Measurements from ENCODE around the gene RHOT2.

RHOT2 gene

GRCh38 chr16:702341-702740 lies 34.4 kb downstream of the RHOT2 start:
- DNase-seq, result no peak

- no peak for DNase-seq
These were observed 35.5 kb downstream of the RHOT2 start for GRCh38 chr16:703406-703805.

GRCh38 chr16:704047-704446 lies 36.1 kb downstream of the RHOT2 start:
- no peak for DNase-seq

GRCh38 chr16:704552-705380 lies 36.8 kb downstream of the RHOT2 start:
- DNase-seq, result peak; percentile 59

- peak; percentile 88 for DNase-seq
These were observed 37.7 kb downstream of the RHOT2 start, which contains the start of gene FBXL16 for GRCh38 chr16:705431-706188. Gene FBXL16 (minus strand): TSS chr16:705801. CDS start chr16:697405, 8,396 bp downstream.

- DNase-seq, result peak; percentile 66
These were observed 38.5 kb downstream of the RHOT2 start for GRCh38 chr16:706189-707061.

GRCh38 chr16:707062-707538 lies 39.2 kb downstream of the RHOT2 start:
- DNase-seq, result peak; percentile 89

- no peak for DNase-seq
These were observed 40.1 kb downstream of the RHOT2 start for GRCh38 chr16:708019-708418.

- DNase-seq, result no peak
These were observed 41.0 kb downstream of the RHOT2 start for GRCh38 chr16:708959-709358.

- DNase-seq, result peak; percentile 95
These were observed 41.9 kb downstream of the RHOT2 start for GRCh38 chr16:709566-710499.

- peak; percentile 48 for DNase-seq
These were observed 42.7 kb downstream of the RHOT2 start for GRCh38 chr16:710500-711075.

GRCh38 chr16:711084-711483 lies 43.2 kb downstream of the RHOT2 start:
- DNase-seq, result no peak

- DNase-seq, result peak; percentile 76
These were observed 43.8 kb downstream of the RHOT2 start for GRCh38 chr16:711548-712320.

GRCh38 chr16:712740-713250 lies 44.9 kb downstream of the RHOT2 start:
- DNase-seq, result peak; percentile 61

GRCh38 chr16:714079-714478 lies 46.1 kb downstream of the RHOT2 start:
- DNase-seq, result no peak

GRCh38 chr16:714558-715476 lies 46.9 kb downstream of the RHOT2 start, which contains the start of gene METRN:
Gene METRN (plus strand): TSS chr16:715118. CDS start chr16:715290, 172 bp downstream.
- peak; percentile 87 for DNase-seq

- peak; percentile 47 for DNase-seq
These were observed 47.7 kb downstream of the RHOT2 start for GRCh38 chr16:715477-716199.

- DNase-seq, result peak; percentile 77
These were observed 48.3 kb downstream of the RHOT2 start for GRCh38 chr16:716200-716568.

Data from NCI-H146 (cell line).